SW480 (cell line): ENCODE results near the gene APOL2.
"Not testable (repeated sequence)": the region's sequence is repeated elsewhere in the genome, so short reads cannot be mapped to it uniquely, and the experiment has no call there.

Experiments used
- DNase-seq: peaks from one replicate; pipeline ENCODE4 v3.0.0-alpha.2; 2016; ENCODE audit warnings: low spot score

APOL2 gene

DNA sequence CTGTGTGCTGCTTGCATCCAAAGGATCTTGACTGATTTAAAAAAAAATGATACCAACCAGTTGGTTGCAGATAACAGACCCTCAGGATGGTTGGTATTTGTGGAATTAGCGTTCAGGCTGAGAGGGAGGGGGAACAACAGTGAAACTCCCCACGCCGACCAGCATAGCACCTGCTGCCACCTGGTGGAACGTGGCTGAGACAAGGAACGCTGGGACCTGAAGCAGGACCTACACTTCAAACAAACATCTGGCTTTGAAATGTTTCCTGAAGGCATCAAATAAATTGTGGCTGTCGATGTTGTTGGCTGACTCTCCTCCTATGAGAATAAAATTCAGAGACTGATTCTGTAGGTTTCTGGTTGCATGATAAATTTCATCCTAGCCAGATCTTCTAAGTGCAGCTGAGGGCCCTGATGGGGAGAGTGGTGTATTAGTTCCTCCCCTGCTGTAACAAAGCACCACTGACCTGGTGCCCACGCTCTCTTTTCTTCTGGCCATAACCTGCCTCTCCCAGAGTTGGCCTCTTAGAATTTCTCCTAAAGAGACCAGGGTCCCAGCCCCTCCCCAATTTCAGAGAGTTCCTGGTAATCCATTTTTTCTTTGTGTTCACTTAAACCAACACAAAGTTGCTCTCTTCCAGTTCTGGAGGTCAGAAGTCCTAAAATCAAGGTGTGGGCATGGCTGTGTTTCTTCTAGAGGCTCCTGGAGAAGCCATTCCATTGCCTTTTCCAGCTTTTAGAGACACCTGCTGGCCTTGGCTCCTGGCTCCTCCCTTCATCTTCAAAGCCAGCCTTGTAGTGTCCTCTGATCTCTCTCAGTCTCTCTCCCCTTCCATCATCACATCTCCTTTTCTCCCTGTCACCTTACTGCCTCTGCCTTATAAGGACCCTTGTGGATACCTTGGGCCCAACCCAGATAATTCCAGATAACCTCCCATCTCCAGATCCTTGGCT lies 17.3 kb downstream of the APOL2 start:
- DNase-seq = peak; percentile 28

DNA sequence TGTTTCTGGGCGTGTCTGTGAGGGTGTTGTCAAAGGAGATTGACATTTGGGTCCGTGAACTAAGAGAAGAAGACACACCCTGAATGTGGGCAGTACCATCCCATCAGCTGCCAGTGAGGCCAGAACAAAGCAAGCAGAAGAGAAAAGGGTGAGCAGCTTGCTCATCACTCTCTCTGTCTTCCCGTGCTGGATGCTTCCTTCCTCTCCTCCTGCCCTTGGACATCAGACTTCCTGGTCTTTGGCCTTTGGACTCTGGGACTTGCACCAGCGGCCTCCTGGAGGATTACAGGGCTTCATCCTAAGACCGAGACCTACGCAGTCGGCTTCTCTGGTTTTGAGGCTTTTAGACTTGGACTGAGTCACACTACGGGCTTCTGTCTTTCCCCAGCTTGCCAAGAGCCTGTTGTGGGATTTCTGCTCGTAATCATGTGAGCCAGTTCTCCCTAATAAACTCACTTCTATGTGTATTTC lies 18.8 kb downstream of the APOL2 start:
- DNase-seq = peak; percentile 81

- DNase-seq = no peak
Measured at GRCh38 chr22:36218648-36219193, 20.6 kb downstream of the APOL2 start.

DNA sequence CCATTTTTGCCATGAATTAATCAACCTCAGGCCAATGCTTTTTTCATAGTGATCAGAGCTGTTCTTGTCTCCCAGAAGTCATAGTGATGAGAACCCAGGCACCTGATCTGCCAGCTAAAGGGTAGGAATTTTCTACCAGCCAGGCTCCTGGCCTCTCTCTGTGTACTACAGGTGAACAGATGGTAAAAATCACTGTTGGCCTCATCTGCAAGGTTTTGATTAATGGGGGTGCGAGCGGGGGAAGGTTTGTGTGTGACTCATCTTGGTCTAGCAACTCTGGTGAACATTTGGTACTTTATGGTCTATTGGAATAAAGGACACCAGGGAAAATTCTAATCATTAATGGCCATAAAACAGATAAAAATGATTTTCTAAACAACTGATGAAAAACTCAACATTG lies 23.3 kb downstream of the APOL2 start:
- no peak for DNase-seq

GRCh38 chr22:36213586-36213985 lies 25.7 kb downstream of the APOL2 start:
- DNase-seq = no peak

DNA sequence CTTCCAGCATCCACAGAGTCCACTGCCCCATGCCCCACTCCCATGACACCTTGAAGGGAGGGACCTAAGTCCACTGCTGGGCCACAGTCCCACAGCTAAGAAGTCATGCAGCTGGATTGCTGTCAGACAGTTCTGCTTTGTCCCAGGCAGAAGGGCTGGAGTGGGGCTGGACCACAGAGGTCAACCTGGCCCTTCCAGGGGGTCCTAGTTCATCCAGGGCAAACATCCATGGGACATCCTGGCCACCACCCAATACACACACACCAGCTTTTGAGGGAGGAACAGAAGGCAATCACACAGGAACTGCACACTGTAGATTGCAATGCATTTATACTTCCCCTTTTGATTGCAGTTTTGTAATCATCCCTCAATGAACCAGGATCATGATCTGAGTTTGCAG lies 26.4 kb downstream of the APOL2 start:
- no peak for DNase-seq

GRCh38 chr22:36211237-36211861 lies 28.0 kb downstream of the APOL2 start:
- DNase-seq = no peak

DNA sequence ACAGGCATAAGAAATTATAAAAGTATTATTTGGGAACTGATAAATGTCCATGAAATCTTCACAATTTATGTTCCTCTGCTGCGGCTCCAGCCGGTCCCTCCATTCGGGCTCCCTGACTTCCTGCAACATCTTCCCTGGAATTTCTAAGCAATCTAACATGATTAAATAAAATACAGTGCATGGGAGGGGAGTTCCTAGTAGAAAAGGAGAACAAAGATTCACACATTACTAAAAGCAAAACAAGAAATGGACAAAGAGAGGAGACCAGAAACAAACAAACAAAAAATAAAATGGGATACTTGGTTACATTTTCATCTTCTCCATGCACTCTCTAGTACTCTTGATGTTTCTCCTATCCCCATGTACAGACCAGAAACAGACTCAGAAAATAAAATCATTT lies 29.1 kb downstream of the APOL2 start:
- DNase-seq = no peak

DNA sequence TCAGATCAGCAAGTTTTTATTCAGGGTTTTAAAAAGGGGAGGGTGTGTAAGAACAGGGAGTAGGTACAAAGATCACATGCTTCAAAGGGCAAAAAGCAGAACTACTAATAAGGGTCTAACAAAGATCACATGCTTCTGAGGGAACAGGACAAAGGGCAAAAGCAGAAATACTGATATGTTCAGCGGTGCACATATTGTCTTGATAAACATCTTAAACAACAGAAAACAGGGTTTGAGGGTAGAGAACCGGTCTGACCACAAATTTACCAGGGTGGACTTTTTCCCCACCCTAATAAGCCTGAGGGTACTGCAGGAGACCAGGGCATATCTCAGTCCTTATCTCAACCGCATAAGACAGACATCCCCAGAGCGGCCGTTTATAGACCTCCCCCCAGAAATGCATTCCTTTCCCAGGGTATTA lies 29.8 kb downstream of the APOL2 start:
- DNase-seq = not testable (repeated sequence)

- DNase-seq = no peak
Measured at GRCh38 chr22:36208914-36209313, 30.4 kb downstream of the APOL2 start.

GRCh38 chr22:36208162-36208765 lies 31.1 kb downstream of the APOL2 start:
- no peak for DNase-seq

GRCh38 chr22:36206255-36206654 lies 33.1 kb downstream of the APOL2 start:
- DNase-seq = no peak

- DNase-seq = not testable (repeated sequence)
Measured at GRCh38 chr22:36205573-36205972, 33.8 kb downstream of the APOL2 start.

DNA sequence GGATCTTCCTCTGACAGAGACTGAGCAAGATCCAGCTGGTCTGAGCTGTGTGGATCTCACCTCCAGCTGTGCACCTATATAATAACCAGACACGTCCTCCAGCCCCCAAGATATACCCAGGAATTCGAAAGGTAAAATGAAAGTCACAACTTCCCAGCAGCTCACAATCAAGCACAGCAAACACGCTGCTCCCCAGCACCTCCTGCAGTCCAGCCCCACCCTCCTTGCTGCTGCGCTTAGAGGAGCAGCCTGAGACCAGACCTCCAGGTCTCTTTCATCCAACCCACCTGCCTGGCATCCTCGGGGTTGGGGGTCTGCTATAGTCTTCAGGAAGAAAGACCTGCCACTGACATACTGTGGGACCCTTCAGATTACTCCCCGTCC lies 34.7 kb downstream of the APOL2 start:
- DNase-seq = no peak

- no peak for DNase-seq
Measured at GRCh38 chr22:36204001-36204631, 35.2 kb downstream of the APOL2 start.

DNA sequence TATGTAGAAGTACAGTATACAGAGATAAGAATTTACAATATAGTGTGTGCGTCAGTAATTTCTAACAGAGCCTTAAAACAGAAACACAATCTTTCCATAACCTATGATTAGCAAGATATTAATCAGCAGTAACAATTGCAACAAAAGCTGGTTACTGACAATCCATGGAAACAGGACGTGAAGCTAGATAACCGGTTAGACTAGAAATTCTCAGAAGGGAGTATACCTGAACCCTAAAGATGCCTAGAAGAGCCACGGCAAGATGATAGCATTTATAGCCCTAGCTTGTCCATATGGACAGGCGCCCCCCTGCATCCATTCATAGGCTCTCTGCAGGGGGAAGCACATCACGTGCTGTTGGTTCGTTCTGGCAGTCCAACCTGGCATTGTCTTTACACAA lies 35.9 kb downstream of the APOL2 start:
- not testable (repeated sequence) for DNase-seq

DNA sequence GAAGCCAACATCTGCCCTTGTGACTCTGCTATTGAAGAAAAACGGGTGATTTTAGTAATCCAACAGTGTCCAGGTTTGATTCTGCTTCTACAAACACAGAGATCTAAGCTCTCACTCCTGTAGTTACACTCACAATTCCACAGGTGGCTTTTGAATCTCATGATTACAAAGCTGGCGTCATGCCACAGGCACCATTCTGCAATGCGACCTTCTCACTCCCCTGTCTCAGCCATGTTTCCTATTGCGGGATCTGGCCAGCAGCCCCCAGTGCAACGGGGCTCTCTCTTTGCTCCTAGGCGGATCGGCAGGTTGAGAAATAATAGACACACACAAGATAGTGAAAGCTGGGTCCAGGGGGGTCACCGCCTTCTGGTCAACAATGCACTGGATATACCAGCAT lies 36.4 kb downstream of the APOL2 start:
- DNase-seq = not testable (repeated sequence)

GRCh38 chr22:36201630-36202319 lies 37.6 kb downstream of the APOL2 start, which contains the start of gene APOL4:
Gene APOL4, minus strand, starts transcription at chr22:36201809. Its CDS starts 75 bp downstream, at chr22:36201734.
- DNase-seq = no peak

DNA sequence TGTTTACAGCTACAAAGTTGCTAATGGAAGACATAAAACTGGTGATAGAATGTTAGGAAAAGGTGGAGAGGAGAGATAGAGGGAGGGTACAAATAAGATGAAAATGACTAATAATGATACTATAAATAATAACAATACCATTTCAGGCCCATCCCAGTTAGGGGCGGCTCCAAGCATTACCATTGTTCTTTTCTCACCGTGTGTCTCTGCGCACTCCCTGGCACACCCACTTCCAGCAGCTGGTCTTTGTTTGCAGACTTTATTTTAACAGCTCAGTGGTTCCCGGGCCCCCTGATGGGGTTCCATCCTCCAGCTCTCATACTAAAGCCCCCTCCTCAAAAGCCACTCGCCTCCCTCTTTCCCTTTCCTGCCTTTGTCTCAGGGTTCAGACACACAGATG lies 38.3 kb downstream of the APOL2 start:
- DNase-seq = not testable (repeated sequence)

- no peak for DNase-seq
Measured at GRCh38 chr22:36199001-36199551, 40.3 kb downstream of the APOL2 start.

GRCh38 chr22:36198536-36198935 lies 40.8 kb downstream of the APOL2 start:
- no peak for DNase-seq
